ENCODE measurements around the gene SEMA5A. TPM values are rescaled to one million over a fixed set of nuclear protein-coding genes. Genes with fewer than 3 reads are reported as not detected.

Gene SEMA5A
- total and polyA plus RNA-seq, 2 donors (not counting 1 experiment from before 2014, with no cell fraction given) = not detected

GRCh38 chr5:9189681-9190080 is 356.2 kb downstream of the SEMA5A start:
- no peaks in the 10 kb centered on the region for H3K4me1 ChIP-seq (ENCODE audit: control insufficient read depth in 2 of 2, insufficient read depth in 2 of 2, low read length in 2 of 2)
- Mint-ChIP-seq H3K27me3 (peaks cover 4% of the 10 kb centered on the region), H3K9me3 (ENCODE audit: insufficient read depth) (no peaks in the 10 kb centered on the region), H3K27ac (no peak overlapping the region), H3K4me3 (no peak overlapping the region), H3K4me1 (no peaks in the 10 kb centered on the region)
- H3K9ac ChIP-seq (ENCODE audit: low read length) = no peak overlapping the region
- intact Hi-C loops (cut with micrococcal nuclease) = no loop called here
- H3K79me2 ChIP-seq (ENCODE audit: control insufficient read depth, insufficient read depth, low read length) = no peaks in the 10 kb centered on the region
- ChIA-PET CTCF (no interaction called here), POLR2A (no interaction called here)
- WGBS (ENCODE audit: insufficient coverage) = 100% methylated on average over 1 of the region's 1 CpG
- no peak for TF ChIP-seq EZH2 (IDR thresholded peaks at IDR 0.05; ENCODE audit: borderline replicate concordance, insufficient read depth, low read depth, low read length, poor library complexity, severe bottlenecking)
- TF ChIP-seq, protein P1, sequence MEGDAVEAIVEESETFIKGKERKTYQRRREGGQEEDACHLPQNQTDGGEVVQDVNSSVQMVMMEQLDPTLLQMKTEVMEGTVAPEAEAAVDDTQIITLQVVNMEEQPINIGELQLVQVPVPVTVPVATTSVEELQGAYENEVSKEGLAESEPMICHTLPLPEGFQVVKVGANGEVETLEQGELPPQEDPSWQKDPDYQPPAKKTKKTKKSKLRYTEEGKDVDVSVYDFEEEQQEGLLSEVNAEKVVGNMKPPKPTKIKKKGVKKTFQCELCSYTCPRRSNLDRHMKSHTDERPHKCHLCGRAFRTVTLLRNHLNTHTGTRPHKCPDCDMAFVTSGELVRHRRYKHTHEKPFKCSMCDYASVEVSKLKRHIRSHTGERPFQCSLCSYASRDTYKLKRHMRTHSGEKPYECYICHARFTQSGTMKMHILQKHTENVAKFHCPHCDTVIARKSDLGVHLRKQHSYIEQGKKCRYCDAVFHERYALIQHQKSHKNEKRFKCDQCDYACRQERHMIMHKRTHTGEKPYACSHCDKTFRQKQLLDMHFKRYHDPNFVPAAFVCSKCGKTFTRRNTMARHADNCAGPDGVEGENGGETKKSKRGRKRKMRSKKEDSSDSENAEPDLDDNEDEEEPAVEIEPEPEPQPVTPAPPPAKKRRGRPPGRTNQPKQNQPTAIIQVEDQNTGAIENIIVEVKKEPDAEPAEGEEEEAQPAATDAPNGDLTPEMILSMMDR (IDR thresholded peaks at IDR 0.05) = no peak
- ATAC-seq (ENCODE audit: low read depth) (no peak), DNase-seq (no peak)
- H2AFZ ChIP-seq (ENCODE audit: insufficient read depth, low read depth, low read length, poor library complexity, severe bottlenecking) = no peak overlapping the region
- H4K20me1 ChIP-seq (ENCODE audit: control insufficient read depth, insufficient read depth, low read length, poor library complexity, severe bottlenecking) = no peaks in the 10 kb centered on the region
- H3K36me3 ChIP-seq (replicated peaks in 1 of 2; ENCODE audit: control extremely low read depth in 1 of 2, control insufficient read depth in 1 of 2, extremely low read depth in 1 of 2, insufficient read depth in 2 of 2, low read length in 1 of 2) = no peaks in the 10 kb centered on the region
- H3K9me3 ChIP-seq (ENCODE audit: control extremely low read depth in 1 of 3, control insufficient read depth in 2 of 3, insufficient read depth in 1 of 3, low read length in 2 of 3) = no peaks in the 10 kb centered on the region
- H3K4me3 ChIP-seq (ENCODE audit: control extremely low read depth in 1 of 5, extremely low read depth in 1 of 5, insufficient read depth in 1 of 5, low read depth in 2 of 5, low read length in 4 of 5) = no peak overlapping the region
- H3K27ac ChIP-seq (ENCODE audit: low read length in 2 of 2) = no peak overlapping the region
- H3K4me2 ChIP-seq (replicated peaks; ENCODE audit: low read depth, low read length, poor library complexity, severe bottlenecking) = no peak overlapping the region
- H3K27me3 ChIP-seq (replicated peaks in 1 of 4; ENCODE audit: control extremely low read depth in 1 of 4, control insufficient read depth in 3 of 4, insufficient read depth in 4 of 4, low read length in 3 of 4) = no peaks in the 10 kb centered on the region

DNA sequence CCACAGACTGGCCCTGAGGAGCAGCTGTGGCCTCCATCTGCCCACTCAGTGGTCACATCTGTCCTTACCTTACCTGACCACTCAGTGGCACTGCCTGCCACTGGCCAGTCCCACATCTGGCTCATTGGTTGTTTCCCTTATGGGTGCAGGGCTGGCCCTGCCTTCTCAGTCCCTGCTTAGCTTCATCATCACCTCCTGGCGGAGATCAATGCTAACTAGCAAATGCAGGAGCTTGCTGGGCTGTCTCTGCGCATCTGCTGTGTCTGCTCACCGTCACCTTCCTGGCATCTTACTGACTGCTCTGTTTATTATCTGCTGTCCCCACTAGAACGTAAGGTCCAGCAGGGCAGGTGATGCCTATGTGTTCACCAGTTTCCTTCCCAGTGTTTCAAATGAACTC is 356.9 kb downstream of the SEMA5A start:
- H3K4me3 Mint-ChIP-seq = no peak overlapping the region
- intact Hi-C loops (cut with micrococcal nuclease) = no loop called here
- ChIA-PET POLR2A (no interaction called here), CTCF (no interaction called here)
- Histone ChIP-seq H3K4me2 (replicated peaks; ENCODE audit: low read depth, low read length, poor library complexity, severe bottlenecking) (no peak overlapping the region), H3K4me3 (ENCODE audit: control extremely low read depth in 1 of 5, extremely low read depth in 1 of 5, insufficient read depth in 1 of 5, low read depth in 2 of 5, low read length in 4 of 5) (no peak overlapping the region), H3K9ac (ENCODE audit: low read length) (no peak overlapping the region), H4K20me1 (ENCODE audit: control insufficient read depth, insufficient read depth, low read length, poor library complexity, severe bottlenecking) (no peaks in the 10 kb centered on the region), H3K27ac (ENCODE audit: low read length in 2 of 2) (no peak overlapping the region), H3K9me3 (ENCODE audit: control extremely low read depth in 1 of 3, control insufficient read depth in 2 of 3, insufficient read depth in 1 of 3, low read length in 2 of 3) (no peaks in the 10 kb centered on the region), H3K79me2 (ENCODE audit: control insufficient read depth, insufficient read depth, low read length) (no peaks in the 10 kb centered on the region), H2AFZ (ENCODE audit: insufficient read depth, low read depth, low read length, poor library complexity, severe bottlenecking) (no peak overlapping the region), H3K36me3 (replicated peaks in 1 of 2; ENCODE audit: control extremely low read depth in 1 of 2, control insufficient read depth in 1 of 2, extremely low read depth in 1 of 2, insufficient read depth in 2 of 2, low read length in 1 of 2) (no peaks in the 10 kb centered on the region), H3K27me3 (replicated peaks in 1 of 4; ENCODE audit: control extremely low read depth in 1 of 4, control insufficient read depth in 3 of 4, insufficient read depth in 4 of 4, low read length in 3 of 4) (no peaks in the 10 kb centered on the region), H3K4me1 (ENCODE audit: control insufficient read depth in 2 of 2, insufficient read depth in 2 of 2, low read length in 2 of 2) (no peaks in the 10 kb centered on the region)
- ATAC-seq (ENCODE audit: low read depth) (no peak), DNase-seq (no peak)
- H3K9me3 Mint-ChIP-seq (ENCODE audit: insufficient read depth) = no peaks in the 10 kb centered on the region
- TF ChIP-seq, protein P1 (IDR thresholded peaks at IDR 0.05) = no peak
- TF ChIP-seq EZH2 (IDR thresholded peaks at IDR 0.05; ENCODE audit: borderline replicate concordance, insufficient read depth, low read depth, low read length, poor library complexity, severe bottlenecking) = no peak
- no peak overlapping the region for H3K27ac Mint-ChIP-seq
- 87% methylated on average over 3 of the region's 4 CpGs for WGBS (ENCODE audit: insufficient coverage)
- no peaks in the 10 kb centered on the region for H3K4me1 Mint-ChIP-seq
- H3K27me3 Mint-ChIP-seq = peaks cover 4% of the 10 kb centered on the region

All from B cell (primary cell).